Measurements from ENCODE around the gene NGEF. TPM values are rescaled to one million over a fixed set of nuclear protein-coding genes. Genes with fewer than 3 reads are reported as not detected.
A peak's percentile ranks its signal among the peaks of the same experiment; 100 is the strongest.

NGEF gene
- total and polyA plus RNA-seq, 9 donors: 0.66 to 4.8 (median 1.9) TPM

- Histone ChIP-seq H3K4me1 (ENCODE audit: control insufficient read depth, insufficient read depth, low read length) (peaks cover 14% of the 10 kb centered on the region), H3K27me3 (ENCODE audit: control insufficient read depth, insufficient read depth, low read length) (no peaks in the 10 kb centered on the region), H3K27ac (ENCODE audit: low read length) (no peak overlapping the region), H3K9me3 (replicated peaks; ENCODE audit: control insufficient read depth, low read depth, low read length) (no peaks in the 10 kb centered on the region), H3K36me3 (ENCODE audit: control insufficient read depth, insufficient read depth, low read length) (no peaks in the 10 kb centered on the region), H3K4me3 (ENCODE audit: low read length) (no peak overlapping the region)
- 93% methylated on average over 37 of the region's 37 CpGs for WGBS (ENCODE audit: insufficient coverage)
- DNase-seq: no peak
These were observed 21.2 kb upstream of the NGEF start for GRCh38 chr2:233034091-233034882.

GRCh38 chr2:233033672-233034071 is 20.6 kb upstream of the NGEF start:
- H3K27ac ChIP-seq (ENCODE audit: low read length): no peak overlapping the region
- no peaks in the 10 kb centered on the region for H3K9me3 ChIP-seq (replicated peaks; ENCODE audit: control insufficient read depth, low read depth, low read length)
- no peaks in the 10 kb centered on the region for H3K27me3 ChIP-seq (ENCODE audit: control insufficient read depth, insufficient read depth, low read length)
- H3K36me3 ChIP-seq (ENCODE audit: control insufficient read depth, insufficient read depth, low read length): no peaks in the 10 kb centered on the region
- WGBS (ENCODE audit: insufficient coverage): 92% methylated on average over 4 of the region's 9 CpGs
- H3K4me3 ChIP-seq (ENCODE audit: low read length): no peak overlapping the region
- peaks cover 14% of the 10 kb centered on the region for H3K4me1 ChIP-seq (ENCODE audit: control insufficient read depth, insufficient read depth, low read length)
- DNase-seq: no peak

- Histone ChIP-seq H3K36me3 (ENCODE audit: control insufficient read depth, insufficient read depth, low read length) (no peaks in the 10 kb centered on the region), H3K27me3 (ENCODE audit: control insufficient read depth, insufficient read depth, low read length) (no peaks in the 10 kb centered on the region), H3K27ac (ENCODE audit: low read length) (peak within 1 kb of the TSS; percentile 20), H3K9me3 (replicated peaks; ENCODE audit: control insufficient read depth, low read depth, low read length) (no peaks in the 10 kb centered on the region), H3K4me1 (ENCODE audit: control insufficient read depth, insufficient read depth, low read length) (peaks cover 14% of the 10 kb centered on the region), H3K4me3 (ENCODE audit: low read length) (no peak within 1 kb of the TSS)
- DNase-seq: no peak
- WGBS (ENCODE audit: insufficient coverage): 93% methylated on average over 11 of the region's 13 CpGs
These were observed 19.7 kb upstream of the NGEF start, which contains the start of gene NEU2 for GRCh38 chr2:233032551-233033320. Gene NEU2 (plus strand): TSS chr2:233032672. CDS start chr2:233032672, 0 bp downstream.

GRCh38 chr2:233031556-233032500 is 18.8 kb upstream of the NGEF start:
- H3K27ac ChIP-seq (ENCODE audit: low read length): peak overlapping the region; percentile 20
- no peaks in the 10 kb centered on the region for H3K36me3 ChIP-seq (ENCODE audit: control insufficient read depth, insufficient read depth, low read length)
- no peaks in the 10 kb centered on the region for H3K9me3 ChIP-seq (replicated peaks; ENCODE audit: control insufficient read depth, low read depth, low read length)
- WGBS (ENCODE audit: insufficient coverage): 49% methylated on average over 20 of the region's 27 CpGs
- no peak for DNase-seq
- H3K4me3 ChIP-seq (ENCODE audit: low read length): no peak overlapping the region
- H3K27me3 ChIP-seq (ENCODE audit: control insufficient read depth, insufficient read depth, low read length): no peaks in the 10 kb centered on the region
- H3K4me1 ChIP-seq (ENCODE audit: control insufficient read depth, insufficient read depth, low read length): peaks cover 14% of the 10 kb centered on the region

GRCh38 chr2:233029321-233029720 is 16.3 kb upstream of the NGEF start:
- no peaks in the 10 kb centered on the region for H3K9me3 ChIP-seq (replicated peaks; ENCODE audit: control insufficient read depth, low read depth, low read length)
- no peaks in the 10 kb centered on the region for H3K36me3 ChIP-seq (ENCODE audit: control insufficient read depth, insufficient read depth, low read length)
- 93% methylated on average over 7 of the region's 9 CpGs for WGBS (ENCODE audit: insufficient coverage)
- no peak overlapping the region for H3K4me3 ChIP-seq (ENCODE audit: low read length)
- peaks cover 14% of the 10 kb centered on the region for H3K4me1 ChIP-seq (ENCODE audit: control insufficient read depth, insufficient read depth, low read length)
- H3K27me3 ChIP-seq (ENCODE audit: control insufficient read depth, insufficient read depth, low read length): no peaks in the 10 kb centered on the region
- no peak for DNase-seq
- no peak overlapping the region for H3K27ac ChIP-seq (ENCODE audit: low read length)

GRCh38 chr2:233026198-233026813 is 13.2 kb upstream of the NGEF start:
- no peaks in the 10 kb centered on the region for H3K27me3 ChIP-seq (ENCODE audit: control insufficient read depth, insufficient read depth, low read length)
- H3K4me1 ChIP-seq (ENCODE audit: control insufficient read depth, insufficient read depth, low read length): peaks cover under 1% of the 10 kb centered on the region
- no peaks in the 10 kb centered on the region for H3K9me3 ChIP-seq (replicated peaks; ENCODE audit: control insufficient read depth, low read depth, low read length)
- no peak overlapping the region for H3K27ac ChIP-seq (ENCODE audit: low read length)
- no peak for DNase-seq
- no peaks in the 10 kb centered on the region for H3K36me3 ChIP-seq (ENCODE audit: control insufficient read depth, insufficient read depth, low read length)
- H3K4me3 ChIP-seq (ENCODE audit: low read length): no peak overlapping the region
- WGBS (ENCODE audit: insufficient coverage): 47% methylated on average over 3 of the region's 4 CpGs

- Histone ChIP-seq H3K4me3 (ENCODE audit: low read length) (no peak overlapping the region), H3K9me3 (replicated peaks; ENCODE audit: control insufficient read depth, low read depth, low read length) (no peaks in the 10 kb centered on the region), H3K4me1 (ENCODE audit: control insufficient read depth, insufficient read depth, low read length) (no peaks in the 10 kb centered on the region), H3K27me3 (ENCODE audit: control insufficient read depth, insufficient read depth, low read length) (no peaks in the 10 kb centered on the region), H3K36me3 (ENCODE audit: control insufficient read depth, insufficient read depth, low read length) (no peaks in the 10 kb centered on the region), H3K27ac (ENCODE audit: low read length) (no peak overlapping the region)
- DNase-seq: no peak
- WGBS (ENCODE audit: insufficient coverage): 100% methylated on average over 1 of the region's 7 CpGs
These were observed 12.7 kb upstream of the NGEF start for GRCh38 chr2:233025706-233026105.

- H3K4me1 ChIP-seq (ENCODE audit: control insufficient read depth, insufficient read depth, low read length): no peaks in the 10 kb centered on the region
- DNase-seq: no peak
- no peak overlapping the region for H3K27ac ChIP-seq (ENCODE audit: low read length)
- 86% methylated on average over 9 of the region's 14 CpGs for WGBS (ENCODE audit: insufficient coverage)
- no peaks in the 10 kb centered on the region for H3K36me3 ChIP-seq (ENCODE audit: control insufficient read depth, insufficient read depth, low read length)
- no peak overlapping the region for H3K4me3 ChIP-seq (ENCODE audit: low read length)
- H3K27me3 ChIP-seq (ENCODE audit: control insufficient read depth, insufficient read depth, low read length): no peaks in the 10 kb centered on the region
- H3K9me3 ChIP-seq (replicated peaks; ENCODE audit: control insufficient read depth, low read depth, low read length): no peaks in the 10 kb centered on the region
These were observed 10.8 kb upstream of the NGEF start for GRCh38 chr2:233023761-233024410.

- Histone ChIP-seq H3K4me1 (ENCODE audit: control insufficient read depth, insufficient read depth, low read length) (no peaks in the 10 kb centered on the region), H3K27ac (ENCODE audit: low read length) (no peak overlapping the region), H3K36me3 (ENCODE audit: control insufficient read depth, insufficient read depth, low read length) (no peaks in the 10 kb centered on the region), H3K9me3 (replicated peaks; ENCODE audit: control insufficient read depth, low read depth, low read length) (no peaks in the 10 kb centered on the region), H3K4me3 (ENCODE audit: low read length) (no peak overlapping the region), H3K27me3 (ENCODE audit: control insufficient read depth, insufficient read depth, low read length) (no peaks in the 10 kb centered on the region)
- 82% methylated on average over 11 of the region's 18 CpGs for WGBS (ENCODE audit: insufficient coverage)
- DNase-seq: no peak
These were observed 10.1 kb upstream of the NGEF start for GRCh38 chr2:233023007-233023760.
